Suprapubic skin (tissue), 4 donors: ENCODE data around the gene TSR1. TPM values are rescaled to one million over a fixed set of nuclear protein-coding genes. Genes with fewer than 3 reads are reported as not detected.

Source experiments
- DNase-seq, 2 donors: peaks; one replicate each; pipeline ENCODE4 v3.0.0-alpha.2; 2019; ENCODE audit warnings: low spot score in 2 of 2
- H3K27ac ChIP-seq: fragments of 200-600 bp; sonication (generic); one replicate; pipeline ENCODE4 v1.5.1; 2019
- H3K27me3 ChIP-seq: fragments of 200-600 bp; sonication (generic); one replicate; pipeline ENCODE4 v1.5.1; 2019
- H3K36me3 ChIP-seq: fragments of 200-600 bp; sonication (generic); one replicate; pipeline ENCODE4 v1.5.1; 2019
- H3K4me1 ChIP-seq: fragments of 200-600 bp; sonication (generic); one replicate; pipeline ENCODE4 v1.5.1; 2019
- H3K4me3 ChIP-seq: fragments of 200-600 bp; sonication (generic); one replicate; pipeline ENCODE4 v1.5.1; 2019; ENCODE audit warnings: mild to moderate bottlenecking
- H3K9me3 ChIP-seq: fragments of 200-600 bp; sonication (generic); one replicate; pipeline ENCODE4 v1.5.1; 2019
- EP300 ChIP-seq: sonication (generic); formaldehyde crosslinking; IDR thresholded peaks from one replicate; pipeline ENCODE4 v1.6.1; 2017; ENCODE audit warnings: antibody characterized with exemption
- POLR2A ChIP-seq, 2 donors: fragments of 450-650 bp; IDR thresholded peaks; one replicate each; pipeline ENCODE4 v1.6.1; 2017; ENCODE audit warnings: antibody characterized with exemption in 2 of 2, mild to moderate bottlenecking in 2 of 2, moderate library complexity in 2 of 2
- POLR2AphosphoS5 ChIP-seq, 3 donors: sonication (generic); formaldehyde crosslinking; IDR thresholded peaks; one replicate each; pipeline ENCODE4 v1.6.1; 2017; ENCODE audit warnings: antibody characterized with exemption in 3 of 3
- WGBS: methylation state at CpG from one replicate; pipeline ENCODE4 v1.1.5; 2018; 5-methylcytosine and 5-hydroxymethylcytosine counted together
- total RNA-seq, 4 donors: library from RNA; depleted of rRNA; stranded (reverse); fragments of >200 nt; gene quantifications; one replicate each; pipeline ENCODE4 v1.1.0, GENCODE V29; 2016
- TF ChIP-seq, protein P1 (sequence below), 2 donors: fragments of 200-600 bp in 1 of 2; fragments of 450-650 bp in 1 of 2; sonication (generic) in 1 of 2; IDR thresholded peaks; one replicate each; pipeline ENCODE4 v1.5.1; 2016 to 2019; ENCODE audit warnings: antibody characterized with exemption in 2 of 2, mild to moderate bottlenecking in 1 of 2, moderate library complexity in 1 of 2

The TSR1 gene
- total RNA-seq, 4 donors from 2014 or later, result 44.3 to 68.6 (median 59.3) TPM

DNA sequence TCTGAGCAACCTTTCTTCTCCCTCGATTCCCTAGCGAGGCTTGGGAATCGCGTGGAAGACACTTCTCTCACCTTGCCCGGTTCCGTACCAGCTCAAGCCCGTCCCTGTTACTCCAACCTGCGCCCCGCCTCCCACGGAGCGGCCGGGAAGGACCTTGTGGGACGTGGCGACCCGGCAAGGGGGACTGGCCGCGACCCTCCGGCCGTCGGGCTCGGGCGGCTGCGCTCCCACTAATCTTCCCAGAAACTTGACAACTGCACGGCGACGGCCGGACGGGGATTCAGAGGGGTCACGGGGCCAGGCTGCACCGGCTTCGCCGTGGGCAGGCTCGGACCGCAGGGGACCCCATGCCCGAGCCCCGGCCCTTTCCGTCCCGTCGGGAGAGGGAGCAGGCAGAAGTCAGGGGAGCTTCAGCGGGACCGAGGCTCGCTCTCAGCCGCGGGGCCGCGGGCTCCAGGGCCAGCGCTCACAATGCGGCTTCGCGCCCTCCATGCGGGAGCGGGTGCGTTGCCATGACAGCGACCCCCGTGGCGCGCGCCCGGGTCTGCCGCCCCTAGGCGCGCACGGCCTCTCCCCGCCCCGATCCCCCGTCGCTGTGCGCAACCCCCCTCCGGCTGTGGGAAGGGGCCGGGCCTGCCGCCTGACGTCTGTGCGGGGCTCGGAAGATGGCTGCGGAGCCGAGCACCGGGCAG lies 741 bp upstream of the TSR1 start, which contains the start of gene SGSM2:
Gene SGSM2 (plus strand): TSS at position 650 of the 692 bp plus-strand sequence. CDS start 188 bp downstream, outside the sequence.
- Histone ChIP-seq H3K27me3 (no peaks in the 10 kb centered on the region), H3K9me3 (no peaks in the 10 kb centered on the region), H3K27ac (peak within 1 kb of the TSS; percentile 92), H3K36me3 (peaks cover 33% of the 10 kb centered on the region), H3K4me3 (peak within 1 kb of the TSS; percentile 97), H3K4me1 (peaks cover 27% of the 10 kb centered on the region)
- DNase-seq, result peak in 1 of 2 donors; percentile 84
- TF ChIP-seq, protein P1, sequence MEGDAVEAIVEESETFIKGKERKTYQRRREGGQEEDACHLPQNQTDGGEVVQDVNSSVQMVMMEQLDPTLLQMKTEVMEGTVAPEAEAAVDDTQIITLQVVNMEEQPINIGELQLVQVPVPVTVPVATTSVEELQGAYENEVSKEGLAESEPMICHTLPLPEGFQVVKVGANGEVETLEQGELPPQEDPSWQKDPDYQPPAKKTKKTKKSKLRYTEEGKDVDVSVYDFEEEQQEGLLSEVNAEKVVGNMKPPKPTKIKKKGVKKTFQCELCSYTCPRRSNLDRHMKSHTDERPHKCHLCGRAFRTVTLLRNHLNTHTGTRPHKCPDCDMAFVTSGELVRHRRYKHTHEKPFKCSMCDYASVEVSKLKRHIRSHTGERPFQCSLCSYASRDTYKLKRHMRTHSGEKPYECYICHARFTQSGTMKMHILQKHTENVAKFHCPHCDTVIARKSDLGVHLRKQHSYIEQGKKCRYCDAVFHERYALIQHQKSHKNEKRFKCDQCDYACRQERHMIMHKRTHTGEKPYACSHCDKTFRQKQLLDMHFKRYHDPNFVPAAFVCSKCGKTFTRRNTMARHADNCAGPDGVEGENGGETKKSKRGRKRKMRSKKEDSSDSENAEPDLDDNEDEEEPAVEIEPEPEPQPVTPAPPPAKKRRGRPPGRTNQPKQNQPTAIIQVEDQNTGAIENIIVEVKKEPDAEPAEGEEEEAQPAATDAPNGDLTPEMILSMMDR (IDR thresholded peaks at IDR 0.05), result no peak
- TF ChIP-seq EP300 (no peak), POLR2AphosphoS5 (IDR thresholded peaks at IDR 0.05) (no peak), POLR2A (IDR thresholded peaks at IDR 0.05) (no peak)
- 0% methylated on average over 15 of the region's 77 CpGs for WGBS

- Histone ChIP-seq H3K27me3 (no peaks in the 10 kb centered on the region), H3K27ac (peak overlapping the region; percentile 92), H3K9me3 (no peaks in the 10 kb centered on the region), H3K4me3 (peak overlapping the region; percentile 97), H3K36me3 (peaks cover 45% of the 10 kb centered on the region), H3K4me1 (peaks cover 27% of the 10 kb centered on the region)
- TF ChIP-seq POLR2A (IDR thresholded peaks at IDR 0.05) (no peak), EP300 (no peak), POLR2AphosphoS5 (IDR thresholded peaks at IDR 0.05) (no peak)
- TF ChIP-seq, protein P1 (IDR thresholded peaks at IDR 0.05), result no peak
- 4% methylated on average over 17 of the region's 17 CpGs for WGBS
- DNase-seq, result no peak
These were observed 487 bp downstream of the TSR1 start for GRCh38 chr17:2335726-2336214.

GRCh38 chr17:2331303-2331702 lies 5.0 kb downstream of the TSR1 start:
- Histone ChIP-seq H3K4me3 (no peak overlapping the region), H3K4me1 (peaks cover 14% of the 10 kb centered on the region), H3K27ac (no peak overlapping the region), H3K36me3 (peaks cover 87% of the 10 kb centered on the region), H3K9me3 (no peaks in the 10 kb centered on the region), H3K27me3 (no peaks in the 10 kb centered on the region)
- WGBS, result 68% methylated on average over 3 of the region's 3 CpGs
- peak in 1 of 2 donors; percentile 11 for DNase-seq
- TF ChIP-seq EP300 (no peak), POLR2A (IDR thresholded peaks at IDR 0.05) (no peak), POLR2AphosphoS5 (IDR thresholded peaks at IDR 0.05) (no peak)
- TF ChIP-seq, protein P1 (IDR thresholded peaks at IDR 0.05), result no peak

DNA sequence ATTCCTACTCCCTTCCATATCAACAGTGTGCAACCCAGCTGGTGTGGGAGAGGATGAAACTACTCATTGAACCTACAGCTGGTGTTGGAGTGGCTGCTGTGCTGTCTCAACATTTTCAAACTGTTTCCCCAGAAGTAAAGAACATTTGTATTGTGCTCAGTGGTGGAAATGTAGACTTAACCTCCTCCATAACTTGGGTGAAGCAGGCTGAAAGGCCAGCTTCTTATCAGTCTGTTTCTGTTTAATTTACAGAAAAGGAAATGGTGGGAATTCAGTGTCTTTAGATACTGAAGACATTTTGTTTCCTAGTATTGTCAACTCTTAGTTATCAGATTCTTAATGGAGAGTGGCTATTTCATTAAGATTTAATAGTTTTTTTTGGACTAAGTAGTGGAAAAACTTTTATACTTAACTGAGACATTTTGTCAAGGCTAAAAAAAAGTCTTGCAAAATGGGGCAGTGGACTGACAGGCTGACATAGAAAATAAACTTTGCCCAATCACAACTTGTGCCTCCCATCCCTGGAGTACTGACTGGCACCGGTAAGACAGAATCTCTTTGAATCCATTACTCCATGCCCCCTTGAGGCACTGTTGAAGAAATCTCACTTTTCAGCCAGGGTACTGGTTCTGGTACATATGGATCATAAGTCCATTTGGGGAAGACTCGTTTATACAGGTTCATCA lies 12.5 kb downstream of the TSR1 start:
- Histone ChIP-seq H3K27ac (no peak overlapping the region), H3K4me1 (no peaks in the 10 kb centered on the region), H3K36me3 (peaks cover 94% of the 10 kb centered on the region), H3K27me3 (no peaks in the 10 kb centered on the region), H3K4me3 (no peak overlapping the region), H3K9me3 (no peaks in the 10 kb centered on the region)
- WGBS, result 90% methylated on average over 2 of the region's 2 CpGs
- no peak for DNase-seq
- TF ChIP-seq POLR2AphosphoS5 (IDR thresholded peaks at IDR 0.05) (no peak), POLR2A (IDR thresholded peaks at IDR 0.05) (no peak), EP300 (no peak)
- TF ChIP-seq, protein P1 (IDR thresholded peaks at IDR 0.05), result no peak

DNA sequence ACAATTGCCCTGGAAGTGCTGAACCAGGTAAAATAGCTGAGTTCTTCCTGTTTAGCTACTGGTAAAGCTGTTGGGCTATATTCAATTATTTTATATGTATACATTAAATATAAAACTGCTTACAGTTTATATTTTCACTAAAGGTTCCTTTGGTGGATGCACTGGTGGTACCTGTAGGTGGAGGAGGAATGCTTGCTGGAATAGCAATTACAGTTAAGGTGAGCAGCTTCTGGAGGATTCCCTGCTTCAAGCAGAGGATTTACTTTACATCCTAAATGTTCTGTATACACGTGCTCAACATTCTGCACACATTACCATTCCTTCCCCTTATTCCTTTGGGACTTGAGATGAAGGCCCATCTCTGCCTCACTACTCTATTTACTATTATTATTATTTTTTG lies 14.9 kb downstream of the TSR1 start:
- WGBS, result 45% methylated on average over 1 of the region's 1 CpG
- no peak for DNase-seq
- Histone ChIP-seq H3K9me3 (no peaks in the 10 kb centered on the region), H3K4me1 (no peaks in the 10 kb centered on the region), H3K27ac (no peak overlapping the region), H3K27me3 (no peaks in the 10 kb centered on the region), H3K4me3 (no peak overlapping the region), H3K36me3 (peaks cover 74% of the 10 kb centered on the region)
- TF ChIP-seq POLR2A (IDR thresholded peaks at IDR 0.05) (no peak), EP300 (no peak), POLR2AphosphoS5 (IDR thresholded peaks at IDR 0.05) (no peak)
- TF ChIP-seq, protein P1 (IDR thresholded peaks at IDR 0.05), result no peak
